ENCODE data around the gene TPD52L1.

DNA sequence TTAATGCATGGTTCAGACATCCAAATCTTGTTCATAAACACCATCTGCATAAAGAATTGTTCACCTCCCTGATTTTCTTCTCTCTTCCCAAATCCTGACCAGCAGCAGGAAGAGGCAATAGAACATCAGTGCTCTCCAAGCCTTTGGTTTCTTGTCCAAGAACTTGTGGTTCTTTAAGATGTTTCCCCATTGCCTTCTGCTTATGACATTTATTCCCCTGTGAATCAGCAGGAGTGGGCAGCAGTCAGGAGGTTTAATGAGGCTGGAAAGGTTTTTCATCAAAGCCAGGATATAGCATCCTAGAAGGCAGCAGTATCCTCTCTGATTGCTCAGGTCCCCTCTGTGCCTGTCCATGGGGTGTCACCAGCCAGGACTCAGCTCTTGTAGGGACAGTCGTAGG is 142.9 kb downstream of the TPD52L1 start:
- TF ChIP-seq ZNF792 (CRISPR knock-in tag; IDR thresholded peaks at IDR 0.05) (no peak), ARNT (IDR thresholded peaks at IDR 0.05) (no peak), YY1 (IDR thresholded peaks at IDR 0.05; ENCODE audit: insufficient read depth, insufficient replicate concordance, low read depth, low read length) (no peak), SKI (IDR thresholded peaks at IDR 0.05; ENCODE audit: partially characterized antibody) (no peak), ZNF329 (CRISPR knock-in tag; IDR thresholded peaks at IDR 0.05; ENCODE audit: low read depth) (no peak), CCDC6 (CRISPR knock-in tag; IDR thresholded peaks at IDR 0.05) (no peak)
- TF ChIP-seq, protein P1, sequence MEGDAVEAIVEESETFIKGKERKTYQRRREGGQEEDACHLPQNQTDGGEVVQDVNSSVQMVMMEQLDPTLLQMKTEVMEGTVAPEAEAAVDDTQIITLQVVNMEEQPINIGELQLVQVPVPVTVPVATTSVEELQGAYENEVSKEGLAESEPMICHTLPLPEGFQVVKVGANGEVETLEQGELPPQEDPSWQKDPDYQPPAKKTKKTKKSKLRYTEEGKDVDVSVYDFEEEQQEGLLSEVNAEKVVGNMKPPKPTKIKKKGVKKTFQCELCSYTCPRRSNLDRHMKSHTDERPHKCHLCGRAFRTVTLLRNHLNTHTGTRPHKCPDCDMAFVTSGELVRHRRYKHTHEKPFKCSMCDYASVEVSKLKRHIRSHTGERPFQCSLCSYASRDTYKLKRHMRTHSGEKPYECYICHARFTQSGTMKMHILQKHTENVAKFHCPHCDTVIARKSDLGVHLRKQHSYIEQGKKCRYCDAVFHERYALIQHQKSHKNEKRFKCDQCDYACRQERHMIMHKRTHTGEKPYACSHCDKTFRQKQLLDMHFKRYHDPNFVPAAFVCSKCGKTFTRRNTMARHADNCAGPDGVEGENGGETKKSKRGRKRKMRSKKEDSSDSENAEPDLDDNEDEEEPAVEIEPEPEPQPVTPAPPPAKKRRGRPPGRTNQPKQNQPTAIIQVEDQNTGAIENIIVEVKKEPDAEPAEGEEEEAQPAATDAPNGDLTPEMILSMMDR (CRISPR knock-in tag; IDR thresholded peaks at IDR 0.05) = no peak
- TF ChIP-seq, protein P2, sequence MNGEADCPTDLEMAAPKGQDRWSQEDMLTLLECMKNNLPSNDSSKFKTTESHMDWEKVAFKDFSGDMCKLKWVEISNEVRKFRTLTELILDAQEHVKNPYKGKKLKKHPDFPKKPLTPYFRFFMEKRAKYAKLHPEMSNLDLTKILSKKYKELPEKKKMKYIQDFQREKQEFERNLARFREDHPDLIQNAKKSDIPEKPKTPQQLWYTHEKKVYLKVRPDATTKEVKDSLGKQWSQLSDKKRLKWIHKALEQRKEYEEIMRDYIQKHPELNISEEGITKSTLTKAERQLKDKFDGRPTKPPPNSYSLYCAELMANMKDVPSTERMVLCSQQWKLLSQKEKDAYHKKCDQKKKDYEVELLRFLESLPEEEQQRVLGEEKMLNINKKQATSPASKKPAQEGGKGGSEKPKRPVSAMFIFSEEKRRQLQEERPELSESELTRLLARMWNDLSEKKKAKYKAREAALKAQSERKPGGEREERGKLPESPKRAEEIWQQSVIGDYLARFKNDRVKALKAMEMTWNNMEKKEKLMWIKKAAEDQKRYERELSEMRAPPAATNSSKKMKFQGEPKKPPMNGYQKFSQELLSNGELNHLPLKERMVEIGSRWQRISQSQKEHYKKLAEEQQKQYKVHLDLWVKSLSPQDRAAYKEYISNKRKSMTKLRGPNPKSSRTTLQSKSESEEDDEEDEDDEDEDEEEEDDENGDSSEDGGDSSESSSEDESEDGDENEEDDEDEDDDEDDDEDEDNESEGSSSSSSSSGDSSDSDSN (CRISPR knock-in tag; IDR thresholded peaks at IDR 0.05) = no peak
- TF ChIP-seq, protein P3, sequence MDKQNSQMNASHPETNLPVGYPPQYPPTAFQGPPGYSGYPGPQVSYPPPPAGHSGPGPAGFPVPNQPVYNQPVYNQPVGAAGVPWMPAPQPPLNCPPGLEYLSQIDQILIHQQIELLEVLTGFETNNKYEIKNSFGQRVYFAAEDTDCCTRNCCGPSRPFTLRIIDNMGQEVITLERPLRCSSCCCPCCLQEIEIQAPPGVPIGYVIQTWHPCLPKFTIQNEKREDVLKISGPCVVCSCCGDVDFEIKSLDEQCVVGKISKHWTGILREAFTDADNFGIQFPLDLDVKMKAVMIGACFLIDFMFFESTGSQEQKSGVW (CRISPR knock-in tag; IDR thresholded peaks at IDR 0.05; ENCODE audit: borderline replicate concordance) = no peak
